K562 (cell line): ENCODE data around the gene CHRNA9. TPM values are rescaled to one million over a fixed set of nuclear protein-coding genes. Genes with fewer than 3 reads are reported as not detected.

Source experiments
- ATAC-seq: fragments of 200-7000 bp; cut with Tn5 transposase; 3 replicates; pipeline ENCODE4 v1.9.1; 2020; ENCODE audit warnings: moderate library complexity
- BruUV-seq: library from RNA; stranded (reverse); fragments of 400-500 nt; replicated peaks from 2 replicates; lab custom pipeline; 2021; lab: Mats Ljungman, UMichigan
- CTCF ChIA-PET: fragments of 300-600 bp; formaldehyde crosslinking; extraction: SDS; loops from one replicate; lab custom pipeline; 2021; ENCODE audit warnings: low intra/inter-chr PET ratio; lab: Yijun Ruan, JAX
- POLR2A ChIA-PET: fragments of 300-600, 350-650 bp; sonication (Branson Sonifier 250); formaldehyde crosslinking; extraction: SDS; loops from one replicate; lab custom pipeline; 2021; ENCODE audit warnings: antibody characterized with exemption, inconsistent platforms; lab: Yijun Ruan, JAX
- DNase-seq, 4 experiments: peaks; one replicate each; pipeline versions ENCODE4 v3.0.0 to v3.0.0-alpha.2; 2011 to 2018; ENCODE audit warnings: low spot score in 3 of 4, mixed read lengths in 3 of 4; ENCODE audit errors: extremely low read depth in 1 of 4
- FAIRE-seq: peaks from 2 replicates; lab custom pipeline; 2011; peaks lifted over from hg19 to GRCh38; lab: Jason Lieb, UNC
- H2AFZ ChIP-seq: 2 replicates; pipeline ENCODE4 v1.6.0; 2011; ENCODE audit warnings: low read depth, low read length, control low read depth, inconsistent platforms
- H3K27ac ChIP-seq: fragments of 200-600 bp; 3 replicates; pipeline ENCODE4 v1.8.0; 2011; ENCODE audit warnings: low read depth, mild to moderate bottlenecking, control low read depth, inconsistent platforms, low read length, moderate library complexity, mixed read lengths; ENCODE audit errors: extremely low read depth
- H3K27me3 ChIP-seq, 2 experiments: fragments of 300-600 bp in 1 of 2; 2 replicates in 1 of 2; 3 replicates in 1 of 2; pipeline versions ENCODE4 v1.6.0 to v1.8.0; 2011; ENCODE audit warnings: inconsistent platforms in 2 of 2, low read length in 2 of 2, mild to moderate bottlenecking in 1 of 2, mixed read lengths in 1 of 2, moderate library complexity in 1 of 2; ENCODE audit not compliant: control insufficient read depth in 2 of 2, insufficient read depth in 2 of 2
- H3K36me3 ChIP-seq: fragments of 300-600 bp; 3 replicates; pipeline ENCODE4 v1.8.0; 2011; ENCODE audit warnings: mild to moderate bottlenecking, low read length, inconsistent platforms; ENCODE audit not compliant: control insufficient read depth, insufficient read depth
- H3K4me1 ChIP-seq, 2 experiments: fragments of 200-600 bp in 1 of 2; replicated peaks in 1 of 2; 2 replicates in 1 of 2; 3 replicates in 1 of 2; pipeline versions ENCODE4 v1.5.1 to v1.8.0; 2011; ENCODE audit warnings: inconsistent platforms in 2 of 2, low read length in 2 of 2, mild to moderate bottlenecking in 1 of 2, mixed read lengths in 1 of 2, moderate library complexity in 1 of 2; ENCODE audit not compliant: control insufficient read depth in 2 of 2, insufficient read depth in 2 of 2
- H3K4me2 ChIP-seq: 2 replicates; pipeline ENCODE4 v1.6.1; 2011; ENCODE audit warnings: low read length, control low read depth, inconsistent platforms, mixed read lengths; ENCODE audit not compliant: insufficient read depth
- H3K4me3 ChIP-seq: fragments of 200-600 bp; sonication (generic), shearing (Covaris generic); 2 replicates; pipeline ENCODE4 v1.5.1; 2016; ENCODE audit warnings: control low read depth, inconsistent platforms
- H3K79me2 ChIP-seq: fragments of 200-600 bp; 3 replicates; pipeline ENCODE4 v1.8.0; 2011; ENCODE audit warnings: low read length, inconsistent platforms; ENCODE audit not compliant: control insufficient read depth, insufficient read depth
- H3K9ac ChIP-seq, 2 experiments: 2 replicates each; pipeline versions ENCODE4 v1.6.0 to v1.6.1; 2011; ENCODE audit warnings: low read depth in 2 of 2, low read length in 2 of 2, control low read depth in 1 of 2, inconsistent platforms in 1 of 2, mild to moderate bottlenecking in 1 of 2, mixed read lengths in 1 of 2; ENCODE audit not compliant: insufficient read depth in 1 of 2
- H3K9me1 ChIP-seq: one replicate; pipeline ENCODE4 v1.6.0; 2011; ENCODE audit warnings: inconsistent platforms, mild to moderate bottlenecking, low read length, moderate library complexity; ENCODE audit not compliant: control insufficient read depth, insufficient read depth
- H3K9me3 ChIP-seq: replicated peaks from 2 replicates; pipeline ENCODE4 v1.5.1; 2011; ENCODE audit warnings: low read depth, low read length, inconsistent platforms; ENCODE audit not compliant: control insufficient read depth, insufficient read depth
- H4K20me1 ChIP-seq: replicated peaks from 2 replicates; pipeline ENCODE4 v1.6.1; 2011; ENCODE audit warnings: low read length, inconsistent platforms, mixed read lengths; ENCODE audit not compliant: control insufficient read depth, insufficient read depth
- CUX1 ChIP-seq: fragments of 200-800 bp; sonication (Bioruptor generic); IDR thresholded peaks from 2 replicates; pipeline ENCODE4 v1.6.1; 2016; ENCODE audit warnings: missing genetic modification characterization, missing compliant biosample characterization
- DACH1 ChIP-seq: fragments of 450-650 bp; IDR thresholded peaks from 2 replicates; pipeline ENCODE4 v1.6.1; 2018; ENCODE audit not compliant: partially characterized antibody
- WGBS: fragments of 100-300 bp; shearing (Covaris generic); methylation state at CpG from one replicate; pipeline ENCODE4 v1.1.6; 2016; ENCODE audit warnings: low coverage, mixed read lengths; ENCODE audit not compliant: insufficient coverage; ENCODE audit errors: missing lambda C conversion rate; 5-methylcytosine and 5-hydroxymethylcytosine counted together
- in situ Hi-C: fragments of 300-500 bp; cut with MboI; formaldehyde crosslinking; loops from 4 replicates; pipeline ENCODE4 v1.15.0; 2018; ENCODE audit warnings: inconsistent platforms, mixed read lengths
- intact Hi-C: fragments of 100-400 bp; cut with micrococcal nuclease; formaldehyde crosslinking; loops from 2 replicates; pipeline ENCODE4 v1.14.2; 2022
- polyA plus RNA-seq, 8 experiments: library from polyadenylated mRNA; depleted of rRNA in 4 of 8; stranded (reverse) in 5 of 8; unstranded in 3 of 8; fragments of >200 nt; fragmentation: Nextera tagmentation in 2 of 8; fragmentation: Illumina TruSeq in 1 of 8; extraction: Ambion mirVana in 2 of 8; extraction: Trizol in 1 of 8; gene quantifications; 2 replicates each; pipeline versions ENCODE4 v1.2.1 to v1.2.3, GENCODE V29; 2011 to 2014; ENCODE audit warnings: inconsistent platforms in 1 of 8, missing spikeins in 1 of 8
- total RNA-seq, 7 experiments: library from RNA; depleted of rRNA in 6 of 7; stranded (reverse); fragments of >200 nt in 6 of 7; fragmentation: Illumina TruSeq in 2 of 7; extraction: Trizol in 2 of 7; gene quantifications; 2 replicates each; pipeline versions ENCODE4 v1.2.1 to v1.2.3, GENCODE V29; 2011 to 2021; ENCODE audit warnings: low replicate concordance in 1 of 7
- TF ChIP-seq, protein P1 (sequence below): fragments of 200-800 bp; sonication (Bioruptor generic); IDR thresholded peaks from 2 replicates; pipeline ENCODE4 v1.6.1; 2017; ENCODE audit warnings: missing genetic modification characterization, missing compliant biosample characterization

Gene CHRNA9
- total and polyA plus RNA-seq, 9 of the 15 experiments (the other 6 are each of a cell fraction or from before 2014, with no cell fraction given), result not detected

GRCh38 chr4:40363382-40363920 is 28.3 kb downstream of the CHRNA9 start:
- in situ Hi-C loops, result no loop called here
- Histone ChIP-seq H3K4me1 (no peaks in the 10 kb centered on the region), H3K79me2 (no peaks in the 10 kb centered on the region), H2AFZ (no peak overlapping the region), H3K36me3 (no peaks in the 10 kb centered on the region), H3K27ac (no peak overlapping the region), H3K9me1 (no peaks in the 10 kb centered on the region), H3K27me3 (peaks cover 19 to 45% of the 10 kb centered on the region in 2 experiments), H3K4me3 (no peak overlapping the region), H3K9me3 (no peaks in the 10 kb centered on the region), H3K4me2 (no peak overlapping the region), H3K9ac (no peak overlapping the region), H4K20me1 (no peaks in the 10 kb centered on the region)
- TF ChIP-seq, protein P1, sequence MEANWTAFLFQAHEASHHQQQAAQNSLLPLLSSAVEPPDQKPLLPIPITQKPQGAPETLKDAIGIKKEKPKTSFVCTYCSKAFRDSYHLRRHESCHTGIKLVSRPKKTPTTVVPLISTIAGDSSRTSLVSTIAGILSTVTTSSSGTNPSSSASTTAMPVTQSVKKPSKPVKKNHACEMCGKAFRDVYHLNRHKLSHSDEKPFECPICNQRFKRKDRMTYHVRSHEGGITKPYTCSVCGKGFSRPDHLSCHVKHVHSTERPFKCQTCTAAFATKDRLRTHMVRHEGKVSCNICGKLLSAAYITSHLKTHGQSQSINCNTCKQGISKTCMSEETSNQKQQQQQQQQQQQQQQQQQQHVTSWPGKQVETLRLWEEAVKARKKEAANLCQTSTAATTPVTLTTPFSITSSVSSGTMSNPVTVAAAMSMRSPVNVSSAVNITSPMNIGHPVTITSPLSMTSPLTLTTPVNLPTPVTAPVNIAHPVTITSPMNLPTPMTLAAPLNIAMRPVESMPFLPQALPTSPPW (CRISPR knock-in tag), result no peak
- no peak for TF ChIP-seq DACH1
- no peak for TF ChIP-seq CUX1 (CRISPR knock-in tag)
- ATAC-seq (no peak), DNase-seq (no peak), FAIRE-seq (no peak)
- BruUV-seq, result no TSS peak
- intact Hi-C loops, result no loop called here
- CTCF ChIA-PET, result no interaction called here
- POLR2A ChIA-PET, result interaction anchor here (0.8 kb wide), 3 partner anchors 7 to 437 kb away, joined by 3 read pairs; no protein-coding TSS in a partner anchor
- WGBS, result 2% methylated on average over 8 of the region's 9 CpGs
